PC-3 (cell line): ENCODE data around the gene EFCAB6.

Experiments
- CTCF ChIP-seq: fragments of 300-600 bp; sonication (generic); conservative IDR thresholded peaks from 2 replicates; pipeline ENCODE4 v1.5.1; 2017; ENCODE audit warnings: antibody characterized with exemption, low read depth, mild to moderate bottlenecking, low read length
- EZH2 ChIP-seq: fragments of 300-600 bp; sonication (generic); IDR thresholded peaks from one replicate; pipeline ENCODE4 v1.6.1; 2017; ENCODE audit warnings: antibody characterized with exemption, mild to moderate bottlenecking, low read length; ENCODE audit not compliant: unreplicated experiment

- TF ChIP-seq CTCF, result no peak
- TF ChIP-seq EZH2, result no peak
Measured at GRCh38 chr22:43643387-43643786, 168.7 kb downstream of the EFCAB6 start.
